ENCODE data around the gene STK16. TPM values are rescaled to one million over a fixed set of nuclear protein-coding genes. Genes with fewer than 3 reads are reported as not detected.

STK16 gene
- total RNA-seq, 4 donors from 2014 or later, result 4.1 to 55.6 (median 18.0) TPM

GRCh38 chr2:219207134-219207883 is 38.0 kb upstream of the STK16 start:
- no peak for DNase-seq
- Histone ChIP-seq H3K9me3 (no peaks in the 10 kb centered on the region), H3K36me3 (no peaks in the 10 kb centered on the region), H3K27ac (peak overlapping the region; percentile 96 to 99), H3K27me3 (no peaks in the 10 kb centered on the region), H3K4me3 (peak overlapping the region; percentile 85 to 92), H3K4me1 (peaks cover 0 to 7% of the 10 kb centered on the region in 2 donors)
- intact Hi-C loops (cut with DNase I; ENCODE audit: low total_unique reads), result no loop called here
- TF ChIP-seq CTCF (IDR thresholded peaks at IDR 0.05), result no peak
- TF ChIP-seq POLR2A (IDR thresholded peaks at IDR 0.05), result no peak

- intact Hi-C loops (cut with DNase I; ENCODE audit: low total_unique reads), result no loop called here
- Histone ChIP-seq H3K4me1 (peaks cover 0 to 7% of the 10 kb centered on the region in 2 donors), H3K36me3 (no peaks in the 10 kb centered on the region), H3K4me3 (no peak overlapping the region), H3K9me3 (no peaks in the 10 kb centered on the region), H3K27ac (peak overlapping the region; percentile 96 to 99), H3K27me3 (no peaks in the 10 kb centered on the region)
- TF ChIP-seq POLR2A (IDR thresholded peaks at IDR 0.05) (no peak), CTCF (IDR thresholded peaks at IDR 0.05) (no peak)
- DNase-seq, result no peak
These were observed 37.2 kb upstream of the STK16 start for GRCh38 chr2:219207884-219208740.

GRCh38 chr2:219209236-219210195 is 35.8 kb upstream of the STK16 start:
- H3K4me1 ChIP-seq, result peaks cover 0 to 7% of the 10 kb centered on the region in 2 donors
- no peak overlapping the region for H3K27ac ChIP-seq
- TF ChIP-seq POLR2A (IDR thresholded peaks at IDR 0.05), result no peak
- no peak for TF ChIP-seq CTCF (IDR thresholded peaks at IDR 0.05)
- intact Hi-C loops (cut with DNase I; ENCODE audit: low total_unique reads), result no loop called here
- no peak overlapping the region for H3K4me3 ChIP-seq
- no peak for DNase-seq
- no peaks in the 10 kb centered on the region for H3K36me3 ChIP-seq
- no peaks in the 10 kb centered on the region for H3K27me3 ChIP-seq
- H3K9me3 ChIP-seq, result no peaks in the 10 kb centered on the region

- H3K4me1 ChIP-seq, result peaks cover 0 to 7% of the 10 kb centered on the region in 2 donors
- H3K9me3 ChIP-seq, result no peaks in the 10 kb centered on the region
- no peaks in the 10 kb centered on the region for H3K36me3 ChIP-seq
- H3K27me3 ChIP-seq, result no peaks in the 10 kb centered on the region
- no peak overlapping the region for H3K4me3 ChIP-seq
- DNase-seq, result no peak
- H3K27ac ChIP-seq, result no peak overlapping the region
- TF ChIP-seq CTCF (IDR thresholded peaks at IDR 0.05) (no peak), POLR2A (IDR thresholded peaks at IDR 0.05) (no peak)
- intact Hi-C loops (cut with DNase I; ENCODE audit: low total_unique reads), result no loop called here
These were observed 34.9 kb upstream of the STK16 start for GRCh38 chr2:219210196-219210885.
